Kidney (tissue), 14 donors: ENCODE results near the gene MRPL52. TPM values are rescaled to one million over a fixed set of nuclear protein-coding genes. Genes with fewer than 3 reads are reported as not detected.
A peak's percentile ranks its signal among the peaks of the same experiment; 100 is the strongest.
"Not testable (repeated sequence)": the region's sequence is repeated elsewhere in the genome, so short reads cannot be mapped to it uniquely, and the experiment has no call there.

ENCODE experiments used
- DNase-seq, 5 donors: peaks; one replicate each; pipeline ENCODE4 v3.0.0-alpha.2; 2013 to 2020
- FAIRE-seq: peaks from 2 replicates; lab custom pipeline; 2012; peaks lifted over from hg19 to GRCh38; lab: Jason Lieb, UNC
- H3K27ac ChIP-seq, 2 donors: one replicate each; pipeline ENCODE4 v1.7.0; 2013; ENCODE audit warnings: low read depth in 2 of 2, low read length in 2 of 2, inconsistent platforms in 1 of 2
- H3K27me3 ChIP-seq: one replicate; pipeline ENCODE4 v1.7.1; 2013; ENCODE audit warnings: low read length, inconsistent platforms; ENCODE audit not compliant: control insufficient read depth, insufficient read depth
- H3K36me3 ChIP-seq, 3 donors: one replicate each; pipeline versions ENCODE4 v1.7.0 to v1.7.1; 2013; ENCODE audit warnings: low read length in 3 of 3, control low read depth in 1 of 3, inconsistent platforms in 1 of 3; ENCODE audit not compliant: insufficient read depth in 3 of 3, control insufficient read depth in 2 of 3
- H3K4me1 ChIP-seq, 3 donors: one replicate each; pipeline versions ENCODE4 v1.7.0 to v1.7.1; 2013; ENCODE audit warnings: low read length in 3 of 3, inconsistent platforms in 1 of 3, low read depth in 1 of 3; ENCODE audit not compliant: control insufficient read depth in 2 of 3, insufficient read depth in 2 of 3
- H3K4me3 ChIP-seq, 3 donors: one replicate each; pipeline versions ENCODE4 v1.7.0 to v1.8.1; 2013; ENCODE audit warnings: low read length in 3 of 3, control low read depth in 1 of 3, inconsistent platforms in 1 of 3
- H3K9ac ChIP-seq, 3 donors: one replicate each; pipeline versions ENCODE4 v1.7.0 to v1.7.1; 2013; ENCODE audit warnings: low read length in 3 of 3, control low read depth in 1 of 3, inconsistent platforms in 1 of 3
- H3K9me3 ChIP-seq, 3 donors: one replicate each; pipeline versions ENCODE4 v1.7.0 to v1.7.1; 2013; ENCODE audit warnings: low read length in 3 of 3, control low read depth in 1 of 3, inconsistent platforms in 1 of 3; ENCODE audit not compliant: control insufficient read depth in 2 of 3, insufficient read depth in 1 of 3
- intact Hi-C: fragments of 100-400 bp; cut with DNase I; formaldehyde crosslinking; loops from one replicate; pipeline ENCODE4 v1.11.1; 2022
- polyA plus RNA-seq: library from polyadenylated mRNA; stranded (reverse); fragments of 350-450 nt; fragmentation: Illumina TruSeq; extraction: RNeasy Lipid Tissue Mini Kit (QIAGEN cat#74804); gene quantifications from one replicate; pipeline ENCODE4 v1.2.3, GENCODE V29; 2014; ENCODE audit warnings: low read depth, low replicate concordance; ENCODE audit not compliant: insufficient read depth
- total RNA-seq: library from RNA; stranded (reverse); fragmentation: NEBNext Ultra II Directional; extraction: Animal tissue kit (Norgen Biotek cat#: 25700); gene quantifications from one replicate; pipeline ENCODE4 v1.2.1, GENCODE V29; 2021
- TF ChIP-seq, protein P1 (sequence below): IDR thresholded peaks from 3 replicates; pipeline ENCODE4 v1.5.1; 2012; ENCODE audit warnings: mild to moderate bottlenecking, moderate library complexity, borderline replicate concordance; ENCODE audit not compliant: insufficient read depth; ENCODE audit errors: extremely low read depth
- donor health status: control.
- donor health status: control.
- donor health status: control.
- donor health status: control.
- donor health status: control.
- donor health status: DM: yes; HTN: yes; CAD: no.
- donor health status: Normal renal cell carcinoma (clear cell type).

Gene MRPL52
- total and polyA plus RNA-seq, 2 donors from 2014 or later, result 74.3 to 255 TPM

- Histone ChIP-seq H3K4me3 (no peak overlapping the region), H3K27ac (no peak overlapping the region), H3K9ac (no peak overlapping the region), H3K4me1 (peaks cover 0 to 10% (median 8%) of the 10 kb centered on the region in 3 donors), H3K27me3 (no peaks in the 10 kb centered on the region), H3K9me3 (no peaks in the 10 kb centered on the region), H3K36me3 (no peaks in the 10 kb centered on the region)
- DNase-seq (no peak), FAIRE-seq (no peak)
- intact Hi-C loops, result no loop called here
- TF ChIP-seq, protein P1, sequence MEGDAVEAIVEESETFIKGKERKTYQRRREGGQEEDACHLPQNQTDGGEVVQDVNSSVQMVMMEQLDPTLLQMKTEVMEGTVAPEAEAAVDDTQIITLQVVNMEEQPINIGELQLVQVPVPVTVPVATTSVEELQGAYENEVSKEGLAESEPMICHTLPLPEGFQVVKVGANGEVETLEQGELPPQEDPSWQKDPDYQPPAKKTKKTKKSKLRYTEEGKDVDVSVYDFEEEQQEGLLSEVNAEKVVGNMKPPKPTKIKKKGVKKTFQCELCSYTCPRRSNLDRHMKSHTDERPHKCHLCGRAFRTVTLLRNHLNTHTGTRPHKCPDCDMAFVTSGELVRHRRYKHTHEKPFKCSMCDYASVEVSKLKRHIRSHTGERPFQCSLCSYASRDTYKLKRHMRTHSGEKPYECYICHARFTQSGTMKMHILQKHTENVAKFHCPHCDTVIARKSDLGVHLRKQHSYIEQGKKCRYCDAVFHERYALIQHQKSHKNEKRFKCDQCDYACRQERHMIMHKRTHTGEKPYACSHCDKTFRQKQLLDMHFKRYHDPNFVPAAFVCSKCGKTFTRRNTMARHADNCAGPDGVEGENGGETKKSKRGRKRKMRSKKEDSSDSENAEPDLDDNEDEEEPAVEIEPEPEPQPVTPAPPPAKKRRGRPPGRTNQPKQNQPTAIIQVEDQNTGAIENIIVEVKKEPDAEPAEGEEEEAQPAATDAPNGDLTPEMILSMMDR, result no peak
Measured at GRCh38 chr14:22803687-22803974, 26.1 kb upstream of the MRPL52 start.

DNA sequence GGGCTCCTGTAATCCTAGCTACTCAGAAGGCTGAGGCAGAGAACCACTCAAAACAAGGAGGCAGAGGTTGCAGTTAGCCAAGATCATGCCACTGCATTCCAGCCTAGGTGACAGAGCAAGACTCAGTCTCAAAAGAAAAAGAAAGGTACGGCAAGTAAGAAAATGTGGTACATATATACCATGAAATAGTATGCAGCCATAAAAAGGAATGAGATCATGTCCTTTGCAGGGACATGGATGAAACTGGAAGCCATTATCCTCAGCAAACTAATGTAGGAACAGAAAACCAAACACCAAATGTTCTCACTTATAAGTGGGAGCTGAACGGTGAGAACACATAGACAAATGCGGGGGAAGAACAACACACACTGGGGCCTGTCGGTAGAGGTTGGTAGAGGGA lies 24.5 kb upstream of the MRPL52 start:
- FAIRE-seq, DNase-seq, intact Hi-C loops, H3K27me3 ChIP-seq, H3K9me3 ChIP-seq, H3K4me3 ChIP-seq, H3K4me1 ChIP-seq, H3K27ac ChIP-seq, H3K9ac ChIP-seq, H3K36me3 ChIP-seq: not testable (repeated sequence)

- Histone ChIP-seq H3K9ac (peak overlapping the region in 1 of 3 donors; percentile 19), H3K36me3 (no peaks in the 10 kb centered on the region), H3K27ac (peak overlapping the region; percentile 69 to 76), H3K4me3 (peak overlapping the region in 2 of 3 donors; percentile 32 to 38), H3K27me3 (no peaks in the 10 kb centered on the region), H3K9me3 (no peaks in the 10 kb centered on the region), H3K4me1 (peaks cover 0 to 4% (median 0%) of the 10 kb centered on the region in 3 donors)
- intact Hi-C loops, result no loop called here
- no peak for FAIRE-seq
- TF ChIP-seq, protein P1, result no peak
- no peak for DNase-seq
Measured at GRCh38 chr14:22807432-22808087, 22.1 kb upstream of the MRPL52 start.

- Histone ChIP-seq H3K36me3 (no peaks in the 10 kb centered on the region), H3K27ac (peak overlapping the region; percentile 40 to 76), H3K9ac (no peak overlapping the region), H3K4me1 (peaks cover 0 to 1% (median 0%) of the 10 kb centered on the region in 3 donors), H3K27me3 (no peaks in the 10 kb centered on the region), H3K4me3 (peak overlapping the region in 1 of 3 donors; percentile 25), H3K9me3 (no peaks in the 10 kb centered on the region)
- no peak for FAIRE-seq
- TF ChIP-seq, protein P1, result no peak
- intact Hi-C loops, result no loop called here
- DNase-seq, result no peak
Measured at GRCh38 chr14:22808388-22809209, 21.1 kb upstream of the MRPL52 start.
